HFF-Myc (cell line): Measurements from ENCODE around the gene PATL2.

Source experiments
- DNase-seq: peaks from one replicate; pipeline ENCODE4 v3.0.0-alpha.2; 2011; ENCODE audit warnings: low read depth; ENCODE audit errors: extremely low read depth
- H3K4me3 ChIP-seq: replicated peaks from 2 replicates; pipeline ENCODE4 v1.5.1; 2011; ENCODE audit warnings: low read depth, mild to moderate bottlenecking, control low read depth, low read length
- CTCF ChIP-seq: IDR thresholded peaks from 2 replicates; pipeline ENCODE4 v1.5.1; 2012; ENCODE audit warnings: mild to moderate bottlenecking, low read depth, low read length, control low read depth; ENCODE audit errors: missing control alignments

The PATL2 gene

GRCh38 chr15:44656298-44656697 is 54.8 kb downstream of the PATL2 start:
- no peak for TF ChIP-seq CTCF
- no peak for DNase-seq
- H3K4me3 ChIP-seq, result no peak overlapping the region

- no peak overlapping the region for H3K4me3 ChIP-seq
- TF ChIP-seq CTCF, result no peak
- peak; percentile 52 for DNase-seq
Measured at GRCh38 chr15:44654858-44655257, 56.3 kb downstream of the PATL2 start.

- TF ChIP-seq CTCF, result no peak
- DNase-seq, result no peak
Measured at GRCh38 chr15:44647637-44648036, 63.5 kb downstream of the PATL2 start.

GRCh38 chr15:44647036-44647435 is 64.1 kb downstream of the PATL2 start:
- no peak for TF ChIP-seq CTCF
- DNase-seq, result no peak
- no peak overlapping the region for H3K4me3 ChIP-seq

More at GRCh38 chr15:44647637-44648036, 63.5 kb downstream of the PATL2 start:
- H3K4me3 ChIP-seq, result no peak overlapping the region

- no peak overlapping the region for H3K4me3 ChIP-seq
- no peak for TF ChIP-seq CTCF
- DNase-seq, result no peak
Measured at GRCh38 chr15:44646460-44646859, 64.7 kb downstream of the PATL2 start.

GRCh38 chr15:44641651-44642050 is 69.5 kb downstream of the PATL2 start:
- no peak for DNase-seq
- H3K4me3 ChIP-seq, result no peak overlapping the region
- TF ChIP-seq CTCF, result no peak

- no peak for DNase-seq
- no peak overlapping the region for H3K4me3 ChIP-seq
- TF ChIP-seq CTCF, result no peak
Measured at GRCh38 chr15:44636976-44637375, 74.1 kb downstream of the PATL2 start.
